Measurements from ENCODE around the gene PLXNA4. TPM values are rescaled to one million over a fixed set of nuclear protein-coding genes. Genes with fewer than 3 reads are reported as not detected.
A peak's percentile ranks its signal among the peaks of the same experiment; 100 is the strongest.

PLXNA4 gene
- total and polyA plus RNA-seq, 7 experiments from 2014 or later = 0.05 to 31.6 (median 1.1) TPM

- ChIA-PET CTCF (no interaction called here), POLR2A (no interaction called here)
- H3K27me3 ChIP-seq (ENCODE audit: control insufficient read depth in 2 of 2, insufficient read depth in 2 of 2, low read length in 2 of 2) = no peaks in the 10 kb centered on the region
- ATAC-seq = no peak
- peaks cover 0 to 27% (median 0%) of the 10 kb centered on the region in 5 donors for H3K27me3 Mint-ChIP-seq
- H3K4me1 Mint-ChIP-seq = peaks cover 0 to 11% (median 5%) of the 10 kb centered on the region in 7 donors
- H3K36me3 ChIP-seq (ENCODE audit: control insufficient read depth in 2 of 3, insufficient read depth in 3 of 3, low read length in 3 of 3) = no peaks in the 10 kb centered on the region
- no peak overlapping the region for H3K4me3 ChIP-seq (ENCODE audit: low read length)
- no peaks in the 10 kb centered on the region for H3K4me1 ChIP-seq (ENCODE audit: control insufficient read depth in 2 of 2, insufficient read depth in 2 of 2, low read length in 2 of 2)
- DNase-seq = no peak
- peaks cover 0 to 23% (median 0%) of the 10 kb centered on the region in 5 donors for H3K36me3 Mint-ChIP-seq
- H3K4me3 Mint-ChIP-seq = peak overlapping the region in 1 of 10 donors; percentile 48
- intact Hi-C loops (cut with micrococcal nuclease) = no loop called here
- no peaks in the 10 kb centered on the region for H3K9me3 ChIP-seq (ENCODE audit: control insufficient read depth in 2 of 3, low read length in 3 of 3)
- no peak overlapping the region for H3K27ac ChIP-seq (ENCODE audit: low read depth, low read length)
- peak overlapping the region in 2 of 9 donors; percentile 32 to 81 for H3K27ac Mint-ChIP-seq
- H3K9me3 Mint-ChIP-seq = peaks cover 0 to 1% (median 0%) of the 10 kb centered on the region in 11 donors
These were observed 75.4 kb downstream of the PLXNA4 start for GRCh38 chr7:132500727-132501440.

DNA sequence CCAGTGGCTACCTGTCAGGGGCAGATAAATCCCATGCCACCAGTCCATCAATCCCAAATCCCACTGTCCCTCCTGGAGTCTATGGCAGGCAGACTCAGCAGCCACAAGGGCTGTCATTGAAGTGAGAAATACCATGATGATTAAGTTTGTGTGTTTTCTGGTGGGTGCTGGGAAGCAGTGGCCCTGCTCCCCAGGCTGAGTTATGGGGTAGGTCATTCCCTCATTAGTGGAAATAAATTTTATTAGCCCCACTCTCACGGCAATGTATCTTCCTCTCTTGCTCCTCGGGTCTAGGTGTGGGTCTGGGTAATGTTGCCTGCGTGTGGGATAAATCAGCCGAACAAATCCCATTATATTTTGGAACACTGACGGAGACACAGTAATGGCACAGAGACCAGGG lies 76.8 kb downstream of the PLXNA4 start:
- CTCF ChIA-PET = no interaction called here
- peaks cover 0 to 11% (median 5%) of the 10 kb centered on the region in 7 donors for H3K4me1 Mint-ChIP-seq
- no peak for DNase-seq
- Histone ChIP-seq H3K4me1 (ENCODE audit: control insufficient read depth in 2 of 2, insufficient read depth in 2 of 2, low read length in 2 of 2) (no peaks in the 10 kb centered on the region), H3K9me3 (ENCODE audit: control insufficient read depth in 2 of 3, low read length in 3 of 3) (no peaks in the 10 kb centered on the region), H3K36me3 (ENCODE audit: control insufficient read depth in 2 of 3, insufficient read depth in 3 of 3, low read length in 3 of 3) (no peaks in the 10 kb centered on the region), H3K27ac (ENCODE audit: low read depth, low read length) (no peak overlapping the region), H3K27me3 (ENCODE audit: control insufficient read depth in 2 of 2, insufficient read depth in 2 of 2, low read length in 2 of 2) (no peaks in the 10 kb centered on the region), H3K4me3 (ENCODE audit: low read length) (no peak overlapping the region)
- no peak overlapping the region for H3K27ac Mint-ChIP-seq
- peaks cover 0 to 13% (median 0%) of the 10 kb centered on the region in 5 donors for H3K36me3 Mint-ChIP-seq
- ATAC-seq = no peak
- intact Hi-C loops (cut with micrococcal nuclease) = no loop called here
- POLR2A ChIA-PET = no interaction called here
- peaks cover 0 to 27% (median 0%) of the 10 kb centered on the region in 5 donors for H3K27me3 Mint-ChIP-seq
- H3K9me3 Mint-ChIP-seq = peaks cover 0 to 1% (median 0%) of the 10 kb centered on the region in 11 donors
- H3K4me3 Mint-ChIP-seq = no peak overlapping the region

GRCh38 chr7:132499065-132499464 lies 77.2 kb downstream of the PLXNA4 start:
- H3K27me3 ChIP-seq (ENCODE audit: control insufficient read depth in 2 of 2, insufficient read depth in 2 of 2, low read length in 2 of 2) = no peaks in the 10 kb centered on the region
- peaks cover 0 to 13% (median 0%) of the 10 kb centered on the region in 5 donors for H3K36me3 Mint-ChIP-seq
- H3K4me3 Mint-ChIP-seq = no peak overlapping the region
- no peak overlapping the region for H3K27ac ChIP-seq (ENCODE audit: low read depth, low read length)
- ATAC-seq (no peak), DNase-seq (no peak)
- peaks cover 0 to 11% (median 5%) of the 10 kb centered on the region in 7 donors for H3K4me1 Mint-ChIP-seq
- H3K27ac Mint-ChIP-seq = no peak overlapping the region
- intact Hi-C loops (cut with micrococcal nuclease) = no loop called here
- POLR2A ChIA-PET = no interaction called here
- no peaks in the 10 kb centered on the region for H3K36me3 ChIP-seq (ENCODE audit: control insufficient read depth in 2 of 3, insufficient read depth in 3 of 3, low read length in 3 of 3)
- no peaks in the 10 kb centered on the region for H3K9me3 ChIP-seq (ENCODE audit: control insufficient read depth in 2 of 3, low read length in 3 of 3)
- H3K9me3 Mint-ChIP-seq = peaks cover 0 to 1% (median 0%) of the 10 kb centered on the region in 11 donors
- H3K27me3 Mint-ChIP-seq = peaks cover 0 to 27% (median 0%) of the 10 kb centered on the region in 5 donors
- no peaks in the 10 kb centered on the region for H3K4me1 ChIP-seq (ENCODE audit: control insufficient read depth in 2 of 2, insufficient read depth in 2 of 2, low read length in 2 of 2)
- H3K4me3 ChIP-seq (ENCODE audit: low read length) = no peak overlapping the region
- CTCF ChIA-PET = interaction anchor here (0.6 kb wide), 1 partner anchor 58 kb away, joined by 3 read pairs; no protein-coding TSS in a partner anchor

DNA sequence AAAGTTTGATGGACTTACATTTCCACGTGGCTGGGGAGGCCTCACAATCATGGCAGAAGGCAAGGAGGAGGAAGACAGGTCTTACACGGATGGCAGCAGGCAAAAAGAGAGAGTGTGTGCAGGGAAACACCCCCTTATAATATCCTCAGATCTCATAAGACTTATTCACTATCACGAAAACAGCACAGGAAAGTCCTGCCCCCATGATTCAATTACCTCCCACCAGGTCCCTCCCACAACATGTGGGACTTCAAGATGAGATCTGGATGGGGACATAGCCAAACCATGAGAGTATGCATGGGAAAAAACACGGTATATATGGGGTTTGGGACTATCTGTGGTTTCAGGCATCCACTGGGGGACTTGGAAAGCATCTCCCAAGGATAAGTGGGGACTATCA lies 78.0 kb downstream of the PLXNA4 start:
- Mint-ChIP-seq H3K36me3 (peaks cover 0 to 19% (median 0%) of the 10 kb centered on the region in 5 donors), H3K27ac (no peak overlapping the region), H3K4me1 (peaks cover 0 to 13% (median 5%) of the 10 kb centered on the region in 7 donors), H3K27me3 (peaks cover 0 to 29% (median 0%) of the 10 kb centered on the region in 5 donors), H3K9me3 (peaks cover 0 to 2% (median 0%) of the 10 kb centered on the region in 11 donors), H3K4me3 (no peak overlapping the region)
- intact Hi-C loops (cut with micrococcal nuclease) = no loop called here
- Histone ChIP-seq H3K36me3 (ENCODE audit: control insufficient read depth in 2 of 3, insufficient read depth in 3 of 3, low read length in 3 of 3) (no peaks in the 10 kb centered on the region), H3K27me3 (ENCODE audit: control insufficient read depth in 2 of 2, insufficient read depth in 2 of 2, low read length in 2 of 2) (no peaks in the 10 kb centered on the region), H3K27ac (ENCODE audit: low read depth, low read length) (no peak overlapping the region), H3K4me1 (ENCODE audit: control insufficient read depth in 2 of 2, insufficient read depth in 2 of 2, low read length in 2 of 2) (no peaks in the 10 kb centered on the region), H3K4me3 (ENCODE audit: low read length) (no peak overlapping the region), H3K9me3 (ENCODE audit: control insufficient read depth in 2 of 3, low read length in 3 of 3) (no peaks in the 10 kb centered on the region)
- ATAC-seq = no peak
- ChIA-PET POLR2A (no interaction called here), CTCF (interaction anchor here (0.6 kb wide), 1 partner anchor 59 kb away, joined by 3 read pairs; no protein-coding TSS in a partner anchor)
- DNase-seq = no peak

- ATAC-seq (no peak), DNase-seq (no peak)
- Mint-ChIP-seq H3K27me3 (peaks cover 0 to 29% (median 0%) of the 10 kb centered on the region in 5 donors), H3K27ac (no peak overlapping the region), H3K9me3 (peaks cover 0 to 2% (median 0%) of the 10 kb centered on the region in 11 donors), H3K36me3 (peaks cover 0 to 20% (median 0%) of the 10 kb centered on the region in 5 donors), H3K4me3 (no peak overlapping the region), H3K4me1 (peaks cover 0 to 23% (median 5%) of the 10 kb centered on the region in 7 donors)
- Histone ChIP-seq H3K9me3 (ENCODE audit: control insufficient read depth in 2 of 3, low read length in 3 of 3) (no peaks in the 10 kb centered on the region), H3K4me1 (ENCODE audit: control insufficient read depth in 2 of 2, insufficient read depth in 2 of 2, low read length in 2 of 2) (no peaks in the 10 kb centered on the region), H3K27me3 (ENCODE audit: control insufficient read depth in 2 of 2, insufficient read depth in 2 of 2, low read length in 2 of 2) (no peaks in the 10 kb centered on the region), H3K4me3 (ENCODE audit: low read length) (no peak overlapping the region), H3K36me3 (ENCODE audit: control insufficient read depth in 2 of 3, insufficient read depth in 3 of 3, low read length in 3 of 3) (no peaks in the 10 kb centered on the region), H3K27ac (ENCODE audit: low read depth, low read length) (no peak overlapping the region)
- ChIA-PET CTCF (interaction anchor here (0.6 kb wide), 1 partner anchor 68 kb away, joined by 4 read pairs; no protein-coding TSS in a partner anchor), POLR2A (no interaction called here)
- intact Hi-C loops (cut with micrococcal nuclease) = no loop called here
These were observed 79.2 kb downstream of the PLXNA4 start for GRCh38 chr7:132497098-132497497.

- Histone ChIP-seq H3K36me3 (ENCODE audit: control insufficient read depth in 2 of 3, insufficient read depth in 3 of 3, low read length in 3 of 3) (no peaks in the 10 kb centered on the region), H3K27ac (ENCODE audit: low read depth, low read length) (no peak overlapping the region), H3K27me3 (ENCODE audit: control insufficient read depth in 2 of 2, insufficient read depth in 2 of 2, low read length in 2 of 2) (no peaks in the 10 kb centered on the region), H3K9me3 (ENCODE audit: control insufficient read depth in 2 of 3, low read length in 3 of 3) (no peaks in the 10 kb centered on the region), H3K4me1 (ENCODE audit: control insufficient read depth in 2 of 2, insufficient read depth in 2 of 2, low read length in 2 of 2) (no peaks in the 10 kb centered on the region), H3K4me3 (ENCODE audit: low read length) (no peak overlapping the region)
- intact Hi-C loops (cut with micrococcal nuclease) = no loop called here
- ChIA-PET POLR2A (no interaction called here), CTCF (no interaction called here)
- no peak for DNase-seq
- no peak overlapping the region for H3K4me3 Mint-ChIP-seq
- ATAC-seq = no peak
- peaks cover 0 to 19% (median 0%) of the 10 kb centered on the region in 5 donors for H3K36me3 Mint-ChIP-seq
- no peak overlapping the region for H3K27ac Mint-ChIP-seq
- peaks cover 0 to 28% (median 0%) of the 10 kb centered on the region in 5 donors for H3K27me3 Mint-ChIP-seq
- H3K9me3 Mint-ChIP-seq = peaks cover 0 to 2% (median 0%) of the 10 kb centered on the region in 11 donors
- peaks cover 0 to 25% (median 2%) of the 10 kb centered on the region in 7 donors for H3K4me1 Mint-ChIP-seq
These were observed 80.3 kb downstream of the PLXNA4 start for GRCh38 chr7:132495936-132496335.

Data from naive thymus-derived CD4-positive, alpha-beta T cell (primary cell).